HG03060 (cell line): ENCODE results near the gene MVP.
A peak's percentile ranks its signal among the peaks of the same experiment; 100 is the strongest.
"Not testable (repeated sequence)": the region's sequence is repeated elsewhere in the genome, so short reads cannot be mapped to it uniquely, and the experiment has no call there.

ENCODE experiments used
- ATAC-seq: cut with Tn5 transposase; IDR thresholded peaks from one replicate; pipeline ENCODE4 v1.9.1; 2021; ENCODE audit warnings: low read depth, moderate number of reproducible peaks; ENCODE audit not compliant: unreplicated experiment

MVP gene

DNA sequence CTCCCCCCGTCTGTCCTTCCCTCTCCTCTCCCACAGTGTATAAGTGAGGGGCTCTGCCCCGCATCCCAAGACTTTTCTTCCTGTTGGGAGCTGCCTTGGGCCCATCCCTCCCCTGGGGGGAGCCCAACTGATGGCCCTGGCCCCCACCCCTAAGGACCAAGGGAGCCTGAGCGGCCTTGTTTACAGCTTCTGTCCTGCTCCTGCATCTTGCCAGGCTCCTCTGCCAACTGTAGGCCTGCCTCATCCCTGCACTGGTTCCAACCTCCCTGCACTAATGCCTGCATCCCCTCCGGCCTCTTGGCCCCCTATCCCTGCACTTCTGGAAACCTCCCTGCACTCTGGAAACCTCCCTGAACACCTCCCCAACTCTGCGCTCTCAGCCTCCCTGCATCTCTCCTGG, 5.7 kb upstream of the MVP start:
- no peak for ATAC-seq

DNA sequence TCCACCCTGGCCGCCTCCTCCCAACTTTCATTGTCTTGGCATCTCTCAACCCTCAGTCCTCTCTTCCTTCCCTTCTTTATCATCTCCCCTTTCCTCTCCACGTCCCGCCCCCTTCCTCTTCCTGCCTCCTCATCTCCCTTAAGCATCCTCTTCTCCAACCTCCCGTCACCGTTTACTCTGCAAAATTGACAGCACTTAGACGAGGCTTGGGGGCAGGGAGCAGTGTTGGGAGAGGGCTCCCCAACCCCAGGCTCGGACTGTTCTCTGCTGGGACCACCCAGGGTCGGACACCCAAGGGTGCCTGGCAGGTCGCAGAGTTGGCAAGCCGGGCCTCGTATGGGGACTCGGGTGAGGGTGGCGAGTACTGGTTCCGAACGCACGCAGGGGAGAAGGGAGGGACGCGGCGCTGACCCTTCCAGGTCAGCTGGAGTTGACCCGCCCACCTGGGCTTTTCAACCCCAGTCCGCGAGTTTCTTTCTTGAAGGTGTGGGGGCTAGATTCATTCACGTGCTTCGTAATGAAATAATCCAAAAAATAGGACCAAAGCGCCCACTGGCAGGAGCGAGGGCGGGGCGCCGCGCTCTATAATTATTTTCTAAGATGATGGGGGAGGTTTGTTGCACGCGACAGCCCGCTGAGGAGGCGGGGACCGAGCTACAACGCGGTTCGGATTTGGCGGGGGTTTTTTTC, 5.1 kb upstream of the MVP start:
- ATAC-seq = no peak

DNA sequence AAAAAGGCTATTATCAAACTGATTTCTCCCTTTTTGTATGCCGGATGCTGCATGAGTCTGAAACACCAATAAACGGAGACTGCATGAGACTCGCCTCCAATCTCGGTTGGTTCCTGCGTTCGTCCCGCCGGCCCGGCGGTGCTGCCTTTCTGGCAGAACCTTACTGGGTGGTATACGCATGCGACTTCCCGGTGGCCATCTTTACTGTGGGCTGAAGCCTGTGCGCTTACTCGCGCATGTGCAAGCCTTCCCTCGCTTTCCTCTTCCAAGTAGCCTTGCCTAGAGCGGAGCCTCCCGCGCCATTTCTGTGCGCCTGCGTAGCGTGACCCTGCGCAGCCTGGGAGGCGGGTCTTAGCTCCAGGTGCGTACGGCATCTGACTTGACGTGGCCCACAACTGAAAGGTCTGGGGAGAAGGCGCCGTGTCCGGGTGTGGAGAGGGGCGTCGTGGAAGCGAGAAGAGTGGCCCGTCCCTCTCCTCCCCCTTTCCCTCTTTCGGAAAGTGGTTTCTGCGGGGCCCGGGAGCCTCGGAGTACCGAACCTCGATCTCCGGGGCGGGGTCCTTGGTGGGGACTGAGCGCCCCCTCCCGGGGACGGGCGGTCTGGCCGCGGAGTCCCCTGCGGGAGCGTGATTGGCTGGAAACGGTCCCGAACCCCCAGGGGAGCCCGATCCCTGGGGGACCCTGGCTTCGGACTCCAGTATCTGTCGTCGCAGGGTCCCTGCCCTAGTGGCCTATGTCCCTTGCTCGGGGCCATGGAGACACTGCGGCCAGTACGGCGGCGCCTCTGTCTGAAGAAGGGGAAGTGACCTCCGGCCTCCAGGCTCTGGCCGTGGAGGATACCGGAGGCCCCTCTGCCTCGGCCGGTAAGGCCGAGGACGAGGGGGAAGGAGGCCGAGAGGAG, 4.2 kb upstream of the MVP start, which contains the start of gene PAGR1:
Gene PAGR1 (plus strand): TSS at position 360 of the 901 bp plus-strand sequence. CDS start 374 bp downstream, at position 734.
- ATAC-seq = peak; percentile 62

DNA sequence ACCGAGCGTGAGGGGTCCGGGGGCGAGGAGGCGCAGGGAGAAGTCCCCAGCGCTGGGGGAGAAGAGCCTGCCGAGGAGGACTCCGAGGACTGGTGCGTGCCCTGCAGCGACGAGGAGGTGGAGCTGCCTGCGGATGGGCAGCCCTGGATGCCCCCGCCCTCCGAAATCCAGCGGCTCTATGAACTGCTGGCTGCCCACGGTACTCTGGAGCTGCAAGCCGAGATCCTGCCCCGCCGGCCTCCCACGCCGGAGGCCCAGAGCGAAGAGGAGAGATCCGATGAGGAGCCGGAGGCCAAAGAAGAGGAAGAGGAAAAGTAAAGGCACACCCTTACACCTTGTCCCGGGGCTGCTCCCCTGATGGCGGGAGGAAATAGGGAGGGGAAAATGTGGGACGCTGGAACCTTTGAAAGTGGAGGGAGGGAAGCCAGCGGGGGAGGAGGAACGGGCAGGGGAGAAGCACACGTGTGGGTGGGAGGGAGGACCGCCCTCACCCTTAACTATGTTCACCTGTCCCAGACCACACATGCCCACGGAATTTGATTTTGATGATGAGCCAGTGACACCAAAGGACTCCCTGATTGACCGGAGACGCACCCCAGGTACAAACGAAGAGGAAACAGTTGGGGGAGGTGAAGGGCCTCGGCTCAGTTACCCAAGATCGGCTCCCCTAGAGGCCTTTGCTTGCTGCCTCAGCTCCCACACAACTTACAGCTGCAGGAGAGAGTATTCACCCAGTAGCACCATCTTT, 3.4 kb upstream of the MVP start:
- ATAC-seq = no peak

DNA sequence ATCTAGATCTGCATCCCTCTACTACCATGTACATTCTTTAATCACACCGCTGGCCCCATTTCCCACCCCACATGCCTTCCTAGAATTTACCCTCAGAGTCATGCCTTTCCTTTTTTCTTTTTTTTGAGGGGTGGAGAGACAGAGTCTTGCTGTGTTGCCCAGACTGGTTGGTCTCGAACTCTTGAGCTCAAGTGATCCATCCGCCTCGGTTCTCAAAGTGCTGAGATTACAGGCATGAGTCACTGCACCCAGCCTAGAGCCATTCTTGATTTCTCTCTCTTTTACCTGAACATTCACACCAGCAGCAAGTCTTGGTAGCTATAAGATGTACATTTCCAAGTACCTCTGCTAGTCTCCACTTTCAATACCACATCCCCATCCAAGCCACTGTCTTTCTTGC, 2.2 kb upstream of the MVP start:
- ATAC-seq = no peak

DNA sequence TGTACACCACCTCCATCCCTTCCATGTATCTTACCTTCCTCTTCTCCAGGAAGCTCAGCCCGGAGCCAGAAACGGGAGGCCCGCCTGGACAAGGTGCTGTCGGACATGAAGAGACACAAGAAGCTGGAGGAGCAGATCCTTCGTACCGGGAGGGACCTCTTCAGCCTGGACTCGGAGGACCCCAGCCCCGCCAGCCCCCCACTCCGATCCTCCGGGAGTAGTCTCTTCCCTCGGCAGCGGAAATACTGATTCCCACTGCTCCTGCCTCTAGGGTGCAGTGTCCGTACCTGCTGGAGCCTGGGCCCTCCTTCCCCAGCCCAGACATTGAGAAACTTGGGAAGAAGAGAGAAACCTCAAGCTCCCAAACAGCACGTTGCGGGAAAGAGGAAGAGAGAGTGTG, 756 bp upstream of the MVP start:
- ATAC-seq = no peak

DNA sequence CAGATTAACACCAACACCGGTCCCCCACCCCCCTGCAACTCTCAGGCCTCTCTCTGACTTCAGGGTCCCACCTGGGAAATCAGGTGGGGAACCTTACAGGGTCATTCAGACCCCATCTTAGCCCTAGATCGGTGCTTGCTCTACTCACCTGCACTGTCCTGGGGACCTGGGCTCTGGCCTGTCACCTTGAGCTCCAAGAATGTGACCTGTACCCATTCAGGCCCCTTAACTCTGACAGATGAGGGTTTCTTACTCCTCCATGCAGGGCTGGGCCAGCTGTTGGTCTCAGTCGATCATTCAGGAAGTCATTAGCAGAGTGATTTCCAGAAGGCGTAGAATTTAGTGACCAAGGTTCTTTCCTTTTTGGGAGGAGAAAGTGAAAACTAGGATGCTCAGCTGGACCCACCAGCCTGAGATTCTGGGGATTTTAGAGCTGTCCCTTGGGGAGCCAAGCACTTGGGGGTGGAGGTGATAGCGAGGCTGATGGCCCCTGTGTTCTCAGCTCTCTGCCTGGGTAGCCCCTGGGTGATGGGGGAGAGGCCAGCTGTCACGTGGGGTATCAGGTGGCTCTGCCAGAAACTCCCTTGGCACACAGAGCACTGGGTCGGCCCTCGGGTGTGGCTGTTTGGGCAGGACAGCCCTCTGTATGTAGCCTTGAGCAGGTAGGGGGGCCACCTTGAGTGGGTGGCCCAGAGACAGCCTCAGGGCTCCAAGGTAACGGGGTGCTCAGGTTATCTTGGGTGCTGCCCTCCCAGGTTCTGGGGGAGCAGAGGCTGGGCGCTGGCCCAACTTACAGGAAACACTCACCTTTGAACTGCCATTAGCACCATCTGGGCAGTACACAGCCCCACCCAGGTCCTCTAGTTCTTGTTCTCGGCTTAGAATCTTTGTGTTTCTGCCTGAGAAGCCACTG, 724 bp downstream of the MVP start:
- no peak for ATAC-seq

DNA sequence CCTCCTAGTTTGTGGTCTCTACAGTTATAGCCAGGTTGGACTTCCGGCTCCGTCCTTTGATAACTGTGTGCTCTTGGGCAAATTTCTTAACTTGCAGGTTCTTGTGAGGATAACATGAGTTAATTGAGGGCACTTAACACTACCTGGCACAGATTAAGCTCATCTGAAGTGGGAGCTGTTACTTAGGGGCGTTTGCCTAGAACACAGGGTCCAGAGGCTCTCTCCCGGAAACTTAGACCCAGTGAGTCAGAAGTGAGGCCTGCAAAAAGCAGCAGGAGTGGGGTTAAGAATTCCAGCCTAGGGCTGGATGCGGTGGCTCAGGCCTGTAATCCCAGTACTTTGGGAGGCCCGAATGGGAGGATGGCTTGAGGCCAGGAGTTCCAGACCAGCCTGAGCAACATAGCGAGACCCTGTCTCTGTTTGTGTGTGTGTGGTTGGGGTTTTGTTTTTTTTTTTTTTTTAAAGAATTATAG, 1.4 kb downstream of the MVP start:
- no peak for ATAC-seq

DNA sequence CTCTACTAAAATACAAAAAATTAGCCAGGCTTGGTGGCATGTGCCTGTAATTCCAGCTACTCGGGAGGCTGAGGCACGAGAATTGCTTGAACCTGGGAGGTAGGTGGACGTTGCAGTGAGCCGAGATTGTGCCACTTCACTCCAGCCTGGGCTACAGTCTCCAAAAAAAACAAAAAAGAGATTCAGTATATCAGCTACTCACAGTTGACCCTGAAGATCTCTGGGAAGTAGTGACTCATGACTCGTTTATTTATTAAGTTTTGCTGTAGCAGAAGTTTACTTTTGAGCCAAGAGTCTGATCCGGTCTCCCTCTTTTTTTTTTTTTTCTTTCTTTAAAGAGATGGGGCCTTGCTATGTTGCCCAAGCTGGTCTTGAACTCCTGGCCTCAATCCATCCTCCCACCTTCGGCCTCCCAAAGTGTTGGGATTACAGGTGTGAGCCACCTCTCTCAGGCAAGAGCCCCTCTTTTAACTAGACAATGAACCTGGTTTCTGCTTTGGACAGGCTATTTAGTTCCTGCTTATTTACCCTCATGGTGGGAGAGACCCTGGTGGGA, 4.4 kb downstream of the MVP start:
- no peak for ATAC-seq

DNA sequence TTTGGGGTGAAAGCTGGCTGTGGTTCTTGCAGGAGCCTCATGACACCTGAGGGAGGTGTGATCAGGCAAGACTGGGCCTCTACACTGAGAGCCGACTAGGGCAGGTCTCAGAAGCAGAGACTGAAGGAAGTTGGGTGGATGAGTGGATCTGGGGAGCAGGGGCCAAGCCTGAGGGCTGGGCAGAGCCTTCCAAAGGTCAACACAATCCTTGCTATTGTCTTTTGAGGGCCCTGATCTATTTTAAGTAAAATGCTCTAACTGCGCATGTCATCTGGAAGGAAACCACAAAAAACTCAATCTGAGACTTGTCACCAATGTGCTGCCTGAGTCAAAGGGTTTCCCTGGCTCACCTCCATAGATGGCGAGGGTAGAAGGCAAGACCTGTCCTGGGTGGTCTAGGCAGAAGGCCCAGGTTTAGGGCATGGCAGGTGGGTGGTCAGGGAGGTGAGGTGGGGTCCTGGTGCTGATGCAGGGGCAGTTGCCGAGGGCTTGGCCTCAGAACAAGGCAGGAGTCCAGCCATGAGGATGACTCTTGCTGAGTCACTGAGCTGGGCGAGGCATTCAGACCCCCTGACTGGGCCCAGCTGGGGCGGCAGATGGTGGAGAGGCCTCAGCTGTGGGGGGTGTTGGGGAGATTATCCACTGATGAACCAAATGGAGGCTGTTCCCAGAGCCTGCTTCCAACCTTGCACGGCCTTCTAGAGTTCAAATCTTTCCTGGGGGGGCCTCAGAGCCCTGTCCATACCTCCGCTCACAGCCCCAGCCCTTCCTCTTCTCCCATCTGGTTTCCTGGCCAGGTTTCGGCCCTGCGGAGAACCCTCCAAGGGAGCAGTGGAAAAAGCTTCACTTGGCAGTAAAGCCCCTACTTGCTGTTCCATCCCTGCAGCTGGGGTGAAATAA, 5.1 kb downstream of the MVP start:
- ATAC-seq = no peak

DNA sequence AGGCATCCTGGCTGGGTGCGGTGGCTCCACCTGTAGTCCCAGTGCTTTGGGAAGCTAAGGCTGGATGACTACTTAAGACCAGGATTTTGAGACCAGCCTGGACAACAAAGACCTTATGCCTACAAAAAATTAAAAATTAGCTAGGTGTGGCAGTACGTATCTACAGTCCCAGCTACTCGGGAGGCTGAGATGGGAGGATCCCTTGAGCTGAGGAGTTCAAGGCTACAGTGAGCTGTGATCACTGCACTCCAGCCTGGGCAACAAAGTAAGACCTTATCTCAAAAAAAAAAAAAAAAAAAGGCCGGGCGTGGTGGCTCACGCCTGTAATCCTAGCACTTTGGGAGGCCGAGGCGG, 6.1 kb downstream of the MVP start:
- no peak for ATAC-seq

DNA sequence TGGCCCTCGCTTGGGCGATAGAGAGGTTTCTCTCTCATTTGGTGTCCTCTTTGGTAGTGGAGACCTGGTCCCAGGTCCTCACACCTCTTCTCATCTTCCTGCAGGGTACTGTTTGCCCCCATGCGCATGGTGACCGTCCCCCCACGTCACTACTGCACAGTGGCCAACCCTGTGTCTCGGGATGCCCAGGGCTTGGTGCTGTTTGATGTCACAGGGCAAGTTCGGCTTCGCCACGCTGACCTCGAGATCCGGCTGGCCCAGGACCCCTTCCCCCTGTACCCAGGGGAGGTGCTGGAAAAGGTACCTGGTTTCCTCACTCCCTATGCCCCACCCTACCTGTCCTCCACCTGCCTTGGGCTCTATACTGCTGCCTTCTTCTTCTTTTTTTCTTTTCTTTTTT, 10.5 kb downstream of the MVP start:
- ATAC-seq = no peak

DNA sequence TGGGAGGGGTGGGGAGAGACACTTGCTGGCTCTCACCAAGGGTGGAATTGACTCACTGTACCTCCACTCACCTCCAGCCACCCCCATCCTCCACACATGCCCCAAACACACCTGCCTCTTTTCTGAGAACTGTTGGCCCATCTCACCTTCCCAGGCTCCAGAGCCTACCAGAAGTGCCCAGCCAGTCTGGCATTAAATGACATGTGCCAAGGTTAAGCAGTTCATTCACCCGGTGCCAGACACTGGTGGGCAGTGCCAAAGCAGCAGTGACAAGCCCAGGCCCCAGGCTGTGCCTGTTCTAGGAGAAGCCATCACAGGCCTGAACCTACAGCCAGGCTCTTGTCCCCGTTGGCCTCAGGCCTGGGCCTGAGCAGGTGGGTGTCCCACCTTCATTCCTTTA, 11.2 kb downstream of the MVP start:
- ATAC-seq = no peak

DNA sequence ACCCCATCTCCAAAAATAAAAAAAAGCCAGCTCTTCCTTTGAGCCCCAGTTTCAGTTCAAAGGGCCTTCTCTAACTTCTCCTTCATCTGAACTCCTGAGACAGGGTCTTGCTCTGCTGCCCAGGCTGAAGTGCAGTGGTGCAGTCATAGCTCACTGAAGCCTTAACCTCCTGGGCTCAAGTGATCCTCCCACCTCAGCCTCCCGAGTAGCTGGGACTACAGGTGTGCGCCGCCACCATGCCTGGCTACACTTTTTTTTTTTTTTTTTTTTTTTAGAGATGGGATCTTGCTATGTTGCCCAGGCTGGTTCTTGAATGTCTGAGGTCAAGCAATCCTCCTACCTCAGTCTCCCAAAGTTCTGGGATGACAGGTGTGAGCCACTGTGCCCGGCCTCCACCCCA, 13.0 kb downstream of the MVP start:
- not testable (repeated sequence) for ATAC-seq

DNA sequence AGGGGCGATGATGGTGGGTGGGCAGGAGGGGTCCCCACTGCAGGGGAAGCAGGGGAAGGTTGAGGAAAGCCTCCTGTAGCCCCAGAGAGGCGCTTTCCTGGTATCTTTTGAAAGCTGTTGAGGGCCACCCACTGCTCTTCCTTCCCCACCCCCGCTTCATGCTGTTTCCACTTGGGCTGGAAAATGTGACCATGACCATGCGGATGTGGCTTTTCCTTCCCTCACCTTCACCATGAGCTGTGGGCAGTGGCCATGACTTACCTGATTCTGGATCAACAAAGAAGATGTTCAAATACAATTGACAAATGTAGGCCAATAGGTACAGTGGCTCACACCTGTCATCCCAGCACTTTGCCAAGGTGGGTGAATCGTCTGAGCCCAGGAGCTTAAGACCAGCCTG, 13.8 kb downstream of the MVP start:
- no peak for ATAC-seq

DNA sequence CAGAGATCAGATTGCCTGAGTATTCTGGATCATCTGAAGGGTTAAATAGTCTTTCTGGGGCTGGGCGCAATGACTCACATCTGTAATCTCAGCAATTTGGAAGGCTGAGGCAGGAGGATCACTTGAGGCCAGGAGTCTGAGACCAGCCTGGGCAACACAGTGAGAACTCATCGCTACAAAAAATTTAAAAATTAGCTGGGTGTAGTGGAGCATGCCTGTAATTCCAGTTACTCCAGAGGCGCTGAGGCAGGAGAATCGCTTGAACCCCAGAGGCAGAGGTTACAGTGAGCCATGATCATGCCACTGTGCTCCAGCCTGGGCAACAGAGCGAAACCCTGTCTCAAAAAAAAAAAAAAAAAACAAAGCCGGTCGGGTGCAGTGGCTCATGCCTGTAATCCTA, 15.7 kb downstream of the MVP start:
- no peak for ATAC-seq

DNA sequence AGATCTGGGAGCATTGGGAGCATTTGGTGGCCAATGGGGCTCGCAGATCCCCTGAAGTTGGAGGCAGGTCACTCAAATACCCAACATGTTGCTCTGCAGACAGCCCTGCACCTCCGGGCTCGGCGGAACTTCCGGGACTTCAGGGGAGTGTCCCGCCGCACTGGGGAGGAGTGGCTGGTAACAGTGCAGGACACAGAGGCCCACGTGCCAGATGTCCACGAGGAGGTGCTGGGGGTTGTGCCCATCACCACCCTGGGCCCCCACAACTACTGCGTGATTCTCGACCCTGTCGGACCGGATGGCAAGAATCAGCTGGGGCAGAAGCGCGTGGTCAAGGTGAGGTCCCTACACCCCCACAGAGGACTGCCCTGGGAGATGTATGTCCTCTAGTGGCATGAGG, 16.4 kb downstream of the MVP start:
- no peak for ATAC-seq

DNA sequence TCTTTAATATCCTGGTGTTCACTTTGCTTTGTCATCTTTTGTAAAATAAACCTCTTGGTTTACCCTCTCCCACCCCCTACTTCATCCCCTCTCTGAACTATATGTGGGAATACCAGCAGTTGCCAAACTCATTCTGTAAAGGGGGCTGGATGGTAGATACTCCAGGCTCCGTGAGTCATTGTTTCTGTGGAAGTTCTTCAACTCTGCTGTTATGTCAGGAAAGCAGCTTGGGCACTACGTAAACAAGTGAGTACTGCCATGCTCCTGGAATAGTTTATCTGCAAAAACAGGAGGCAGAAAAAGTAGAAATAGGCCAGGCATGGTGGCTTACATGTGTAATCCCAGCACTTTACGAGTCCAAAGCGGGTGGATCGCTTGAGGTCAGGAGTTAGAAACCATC, 17.6 kb downstream of the MVP start:
- no peak for ATAC-seq

DNA sequence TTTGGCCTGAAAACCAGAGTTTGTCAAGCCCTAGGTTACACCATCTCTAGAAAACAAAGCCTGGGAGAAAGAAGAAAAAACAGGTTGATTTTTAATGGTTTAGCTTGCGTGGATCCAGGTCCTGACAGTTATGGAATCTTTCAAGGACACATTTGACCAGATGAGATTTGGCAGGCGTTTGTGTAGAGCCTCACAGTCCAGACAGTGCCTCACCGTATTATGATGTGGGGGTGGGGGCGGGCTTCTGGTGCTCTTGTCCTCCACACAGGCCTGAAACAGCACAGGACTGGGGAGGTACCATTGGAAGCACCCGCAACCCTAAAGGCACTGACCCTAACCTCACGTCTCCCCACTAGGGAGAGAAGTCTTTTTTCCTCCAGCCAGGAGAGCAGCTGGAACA, 19.6 kb downstream of the MVP start:
- ATAC-seq = no peak
